Measurements from ENCODE around the gene PRDM11. TPM values are rescaled to one million over a fixed set of nuclear protein-coding genes. Genes with fewer than 3 reads are reported as not detected.

Gene PRDM11
- total and polyA plus RNA-seq, 4 donors = 3.7 to 35.1 (median 14.1) TPM

DNA sequence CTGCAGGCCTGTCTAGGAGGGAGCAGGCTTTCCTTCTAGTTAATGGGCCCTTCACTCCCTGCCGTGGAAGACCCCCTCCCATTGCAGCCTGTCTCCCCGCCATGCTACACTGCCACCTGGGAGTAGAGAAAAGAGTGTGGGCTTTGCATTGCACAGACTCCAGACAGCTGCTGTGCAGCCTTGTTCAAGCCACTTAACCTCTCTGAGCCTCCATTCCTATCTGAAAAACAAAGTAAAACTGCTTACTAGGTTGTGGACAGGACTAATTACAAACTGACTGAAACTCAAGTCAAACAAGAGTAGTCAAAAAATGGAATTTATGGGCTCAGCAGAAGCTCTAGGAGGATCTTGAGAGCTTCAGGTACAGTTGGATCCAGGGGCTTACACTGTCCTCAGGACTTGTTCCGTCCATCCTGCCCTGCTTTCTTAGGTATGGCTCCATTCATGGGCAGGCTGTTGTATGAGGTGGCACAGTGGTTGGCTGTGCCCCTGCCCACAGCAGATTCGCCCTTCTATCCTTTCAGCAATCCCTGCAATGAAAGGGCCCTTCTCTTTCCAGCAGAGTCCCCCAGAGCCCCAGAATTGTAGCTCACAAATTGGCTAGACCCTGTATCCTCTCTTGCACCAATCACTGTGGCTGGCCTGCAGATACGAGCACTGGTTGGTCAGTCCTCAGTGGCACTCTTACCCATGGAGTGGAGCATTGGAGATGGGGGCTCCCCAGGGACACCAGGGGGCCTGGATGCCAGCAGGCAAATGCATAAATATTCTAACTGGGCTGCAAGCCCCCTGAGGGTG, 19.6 kb downstream of the PRDM11 start:
- H3K27ac ChIP-seq (ENCODE audit: low read depth in 1 of 2, low read length in 1 of 2) = no peak overlapping the region
- WGBS, 2 donors = 90 to 95% methylated on average over 5 of the region's 5 CpGs
- peaks cover 9 to 28% (median 18%) of the 10 kb centered on the region in 5 donors for H3K4me1 ChIP-seq (ENCODE audit: control insufficient read depth in 5 of 5, insufficient read depth in 5 of 5, low read length in 5 of 5)

GRCh38 chr11:45166604-45166897, 20.1 kb downstream of the PRDM11 start:
- no peaks in the 10 kb centered on the region for H3K9me3 ChIP-seq (ENCODE audit: control insufficient read depth in 4 of 4, insufficient read depth in 3 of 4, low read length in 3 of 4)
- TF ChIP-seq CTCF (IDR thresholded peaks at IDR 0.05; ENCODE audit: control extremely low read depth, extremely low read depth) = no peak
- WGBS, 2 donors = 72 to 79% methylated on average over 4 of the region's 4 CpGs
- peaks cover 5 to 23% (median 15%) of the 10 kb centered on the region in 5 donors for H3K4me1 ChIP-seq (ENCODE audit: control insufficient read depth in 5 of 5, insufficient read depth in 5 of 5, low read length in 5 of 5)
- no peak overlapping the region for H3K27ac ChIP-seq (ENCODE audit: low read depth in 1 of 2, low read length in 1 of 2)
- no peak overlapping the region for H3K4me3 ChIP-seq
- no peak for DNase-seq
- H3K36me3 ChIP-seq (ENCODE audit: control insufficient read depth in 4 of 4, insufficient read depth in 4 of 4, low read length in 4 of 4) = no peaks in the 10 kb centered on the region
- no peak for ATAC-seq (ENCODE audit: insufficient read depth, low FRiP score)
- no peaks in the 10 kb centered on the region for H3K27me3 ChIP-seq (ENCODE audit: control insufficient read depth in 3 of 3, insufficient read depth in 3 of 3, low read length in 2 of 3)
- no peak overlapping the region for H3K9ac ChIP-seq (ENCODE audit: insufficient read depth in 1 of 2, low read length in 2 of 2)

More for the DNA sequence above, 19.6 kb downstream of the PRDM11 start:
- ATAC-seq (ENCODE audit: insufficient read depth, low FRiP score) = no peak
- H3K27me3 ChIP-seq (ENCODE audit: control insufficient read depth in 3 of 3, insufficient read depth in 3 of 3, low read length in 2 of 3) = no peaks in the 10 kb centered on the region
- no peak overlapping the region for H3K9ac ChIP-seq (ENCODE audit: insufficient read depth in 1 of 2, low read length in 2 of 2)
- no peaks in the 10 kb centered on the region for H3K36me3 ChIP-seq (ENCODE audit: control insufficient read depth in 4 of 4, insufficient read depth in 4 of 4, low read length in 4 of 4)
- no peak for DNase-seq
- H3K9me3 ChIP-seq (ENCODE audit: control insufficient read depth in 4 of 4, insufficient read depth in 3 of 4, low read length in 3 of 4) = no peaks in the 10 kb centered on the region
- no peak overlapping the region for H3K4me3 ChIP-seq
- TF ChIP-seq CTCF (IDR thresholded peaks at IDR 0.05; ENCODE audit: control extremely low read depth, extremely low read depth) = no peak

- TF ChIP-seq CTCF (IDR thresholded peaks at IDR 0.05; ENCODE audit: control extremely low read depth, extremely low read depth) = no peak
- 94 to 96% methylated on average over 2 of the region's 2 CpGs for WGBS, 2 donors
- Histone ChIP-seq H3K9ac (ENCODE audit: insufficient read depth in 1 of 2, low read length in 2 of 2) (no peak overlapping the region), H3K27ac (ENCODE audit: low read depth in 1 of 2, low read length in 1 of 2) (no peak overlapping the region), H3K4me3 (no peak overlapping the region), H3K27me3 (ENCODE audit: control insufficient read depth in 3 of 3, insufficient read depth in 3 of 3, low read length in 2 of 3) (no peaks in the 10 kb centered on the region), H3K9me3 (ENCODE audit: control insufficient read depth in 4 of 4, insufficient read depth in 3 of 4, low read length in 3 of 4) (no peaks in the 10 kb centered on the region), H3K36me3 (ENCODE audit: control insufficient read depth in 4 of 4, insufficient read depth in 4 of 4, low read length in 4 of 4) (no peaks in the 10 kb centered on the region), H3K4me1 (ENCODE audit: control insufficient read depth in 5 of 5, insufficient read depth in 5 of 5, low read length in 5 of 5) (peaks cover under 1 to 17% (median 13%) of the 10 kb centered on the region in 5 donors)
- no peak for ATAC-seq (ENCODE audit: insufficient read depth, low FRiP score)
- no peak for DNase-seq
Measured at GRCh38 chr11:45167283-45167682, 20.8 kb downstream of the PRDM11 start.
